IPS DF 6.9 (cell line): ENCODE measurements around the gene TNFSF18.

Source experiments
- DNase-seq: peaks from one replicate; pipeline ENCODE4 v3.0.0-alpha.2; 2013; ENCODE audit warnings: low read depth, low spot score
- H3K27ac ChIP-seq: one replicate; pipeline ENCODE4 v1.5.1; 2013; ENCODE audit warnings: low read length, control low read depth
- H3K27me3 ChIP-seq: 2 replicates; pipeline ENCODE4 v1.6.1; 2013; ENCODE audit warnings: mild to moderate bottlenecking, low read length; ENCODE audit not compliant: control insufficient read depth, insufficient read depth
- H3K36me3 ChIP-seq: 2 replicates; pipeline ENCODE4 v1.6.1; 2013; ENCODE audit warnings: low read length; ENCODE audit not compliant: control insufficient read depth, insufficient read depth
- H3K4me1 ChIP-seq: 2 replicates; pipeline ENCODE4 v1.6.1; 2013; ENCODE audit warnings: low read length; ENCODE audit not compliant: control insufficient read depth, insufficient read depth
- H3K4me3 ChIP-seq: 2 replicates; pipeline ENCODE4 v1.5.1; 2013; ENCODE audit warnings: mild to moderate bottlenecking, low read length
- H3K9me3 ChIP-seq: 2 replicates; pipeline ENCODE4 v1.6.1; 2013; ENCODE audit warnings: low read length, inconsistent platforms; ENCODE audit not compliant: control insufficient read depth, insufficient read depth
- WGBS: extraction: QIAGEN DNeasy Blood & Tissue Kit; methylation state at CpG from one replicate; pipeline ENCODE4 v1.1.7; 2013; ENCODE audit warnings: mixed read lengths, missing lambda C conversion rate; ENCODE audit not compliant: insufficient read length, insufficient coverage; 5-methylcytosine and 5-hydroxymethylcytosine counted together

TNFSF18 gene

DNA sequence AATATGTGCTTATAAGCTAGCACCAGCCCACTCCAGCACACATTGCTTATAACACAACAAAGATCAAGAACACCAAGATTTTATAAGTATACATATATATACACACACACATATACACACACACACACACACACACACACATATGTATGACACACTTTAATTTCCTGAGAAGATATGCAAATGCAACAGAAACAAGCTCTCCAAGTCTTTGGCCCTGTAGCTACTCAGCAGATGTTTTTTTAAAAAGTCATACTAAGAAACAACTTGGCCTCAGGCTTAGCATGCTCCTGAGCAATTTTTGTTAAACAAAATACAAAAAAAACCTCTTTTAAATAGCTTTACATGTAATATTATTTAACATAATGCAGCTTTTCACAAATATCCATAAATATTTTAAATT is 11.1 kb downstream of the TNFSF18 start:
- Histone ChIP-seq H3K27me3 (no peaks in the 10 kb centered on the region), H3K36me3 (no peaks in the 10 kb centered on the region), H3K9me3 (no peaks in the 10 kb centered on the region), H3K4me3 (no peak overlapping the region), H3K4me1 (no peaks in the 10 kb centered on the region), H3K27ac (no peak overlapping the region)
- no peak for DNase-seq

DNA sequence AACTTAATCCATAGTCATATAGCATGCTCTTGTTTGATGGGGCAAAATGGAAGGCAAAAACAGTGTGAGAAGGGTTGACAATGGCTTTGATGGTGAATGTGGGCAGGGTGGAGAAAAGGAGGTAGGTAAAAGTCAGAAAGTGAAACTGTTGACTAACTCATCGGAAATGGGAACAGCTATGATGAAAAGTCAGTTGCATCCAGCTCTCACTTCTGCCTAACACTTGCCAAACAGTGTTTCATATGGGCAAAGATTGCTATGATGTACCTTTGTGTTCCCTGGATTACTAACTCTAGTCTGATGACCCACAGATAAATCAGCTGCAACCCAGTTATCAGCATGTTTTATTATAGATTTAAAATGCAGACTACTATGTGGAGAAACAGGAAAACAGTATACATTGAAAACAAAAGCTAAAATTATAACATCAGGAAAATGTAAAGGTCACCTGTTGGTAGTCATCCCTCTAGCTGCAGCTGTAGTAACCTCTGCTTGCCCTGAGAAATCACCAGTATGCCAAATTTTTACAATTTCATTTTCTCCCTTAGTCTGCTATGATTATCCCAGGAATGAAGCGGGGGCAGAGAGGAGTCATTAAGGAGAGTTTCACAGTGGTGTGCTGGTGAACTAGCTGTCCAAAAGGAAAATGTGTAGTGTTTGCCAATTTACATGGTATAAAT is 11.7 kb downstream of the TNFSF18 start:
- no peak for DNase-seq
- WGBS, result no CpG with 5 or more reads among the region's 2 CpGs
- H3K4me1 ChIP-seq, result no peaks in the 10 kb centered on the region

DNA sequence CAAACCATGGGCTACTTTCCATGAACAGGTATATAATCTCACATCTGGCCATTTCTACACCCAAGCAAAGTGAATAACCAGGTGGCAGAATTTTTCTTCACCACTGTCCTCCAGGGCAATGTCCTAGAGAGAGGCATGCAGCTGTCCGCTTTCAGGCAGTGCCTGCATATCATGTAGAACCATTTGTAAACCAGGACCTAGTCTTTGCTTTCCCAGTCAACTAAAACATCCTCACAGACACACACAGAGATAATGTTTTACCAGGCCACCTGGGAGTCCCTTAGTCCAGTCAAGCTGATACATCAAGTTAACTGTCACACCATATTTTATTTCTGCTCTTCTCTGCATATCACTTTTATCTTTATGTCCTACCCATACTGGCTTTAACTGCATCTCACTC is 26.2 kb downstream of the TNFSF18 start:
- Histone ChIP-seq H3K4me3 (no peak overlapping the region), H3K4me1 (no peaks in the 10 kb centered on the region), H3K9me3 (no peaks in the 10 kb centered on the region), H3K36me3 (no peaks in the 10 kb centered on the region), H3K27ac (no peak overlapping the region), H3K27me3 (no peaks in the 10 kb centered on the region)
- no CpG with 5 or more reads among the region's 1 CpG for WGBS
- no peak for DNase-seq

More for the DNA sequence above, 11.7 kb downstream of the TNFSF18 start:
- Histone ChIP-seq H3K4me3 (no peak overlapping the region), H3K27me3 (no peaks in the 10 kb centered on the region), H3K9me3 (no peaks in the 10 kb centered on the region), H3K27ac (no peak overlapping the region), H3K36me3 (no peaks in the 10 kb centered on the region)

DNA sequence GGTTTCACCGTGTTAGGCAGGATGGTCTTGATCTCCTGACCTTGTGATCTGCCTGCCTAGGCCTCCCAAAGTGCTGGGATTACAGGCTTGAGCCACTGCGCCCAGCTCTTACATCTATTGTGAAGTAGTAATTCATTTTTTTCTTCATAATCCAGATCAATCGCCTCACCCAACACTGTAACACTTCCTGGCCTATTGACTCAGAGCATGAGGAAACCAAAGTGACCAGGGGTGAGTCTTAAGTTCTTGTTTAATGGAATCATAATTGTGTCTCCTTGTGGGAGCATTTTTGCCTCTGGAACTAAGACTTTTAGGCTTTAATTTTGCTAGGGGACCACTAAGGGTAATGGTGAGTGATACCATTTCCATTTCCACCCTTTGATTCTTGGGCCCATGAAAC is 27.4 kb downstream of the TNFSF18 start:
- no peaks in the 10 kb centered on the region for H3K36me3 ChIP-seq
- no peak for DNase-seq
- H3K4me1 ChIP-seq, result no peaks in the 10 kb centered on the region
- WGBS, result no CpG with 5 or more reads among the region's 3 CpGs
- H3K27ac ChIP-seq, result no peak overlapping the region
- H3K27me3 ChIP-seq, result no peaks in the 10 kb centered on the region
- no peak overlapping the region for H3K4me3 ChIP-seq
- H3K9me3 ChIP-seq, result no peaks in the 10 kb centered on the region

DNA sequence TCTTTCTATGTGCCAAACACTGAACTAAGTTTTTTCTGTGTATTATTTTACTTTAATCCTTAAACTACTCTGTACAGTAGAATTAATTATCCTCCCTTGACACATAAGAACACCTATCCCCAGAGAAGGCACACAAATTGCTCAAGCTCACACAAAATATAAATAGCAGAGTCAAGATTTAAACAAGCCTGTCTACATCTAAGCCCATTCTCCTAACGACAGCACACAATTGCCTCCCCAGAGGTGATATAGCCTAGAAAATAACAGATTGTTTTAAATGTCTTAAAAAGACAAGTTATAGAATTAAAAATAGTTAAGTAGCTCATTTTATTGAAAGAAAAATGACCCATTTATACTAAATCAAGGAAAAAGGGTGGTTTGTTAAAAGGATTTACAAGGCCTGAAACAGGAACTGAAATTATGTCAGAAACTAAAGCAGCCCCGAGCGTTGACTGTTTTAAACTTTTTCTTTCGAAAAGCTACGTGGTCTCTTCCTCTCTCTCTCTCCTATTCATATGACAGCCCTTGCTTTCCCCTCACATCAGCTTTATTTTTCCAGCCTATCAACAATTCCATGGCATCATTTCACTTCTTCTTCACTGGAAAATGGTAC is 30.5 kb downstream of the TNFSF18 start:
- Histone ChIP-seq H3K27ac (no peak overlapping the region), H3K4me1 (no peaks in the 10 kb centered on the region), H3K36me3 (no peaks in the 10 kb centered on the region), H3K4me3 (no peak overlapping the region), H3K27me3 (no peaks in the 10 kb centered on the region), H3K9me3 (no peaks in the 10 kb centered on the region)
- no peak for DNase-seq
- WGBS, result no CpG with 5 or more reads among the region's 5 CpGs

DNA sequence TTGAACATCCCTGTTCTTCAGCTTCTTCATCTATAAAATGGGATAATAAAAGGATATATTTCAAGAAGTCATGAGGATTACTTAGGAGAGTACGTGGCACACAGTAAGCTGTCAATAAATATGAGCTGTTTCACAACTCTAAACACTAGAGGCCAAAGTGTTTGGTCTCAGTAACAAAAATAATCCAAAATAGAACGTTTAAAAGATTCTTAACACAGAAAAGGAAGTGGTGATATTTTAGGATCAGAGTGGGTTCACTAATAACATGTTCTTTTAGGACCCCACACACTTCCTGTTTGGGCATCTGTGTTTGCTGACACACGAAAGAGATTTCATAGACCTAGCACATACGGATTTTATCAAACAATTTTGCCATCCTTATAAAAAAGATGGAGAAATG is 32.9 kb downstream of the TNFSF18 start:
- H3K9me3 ChIP-seq, result no peaks in the 10 kb centered on the region
- H3K4me3 ChIP-seq, result no peak overlapping the region
- no peaks in the 10 kb centered on the region for H3K36me3 ChIP-seq
- H3K27me3 ChIP-seq, result no peaks in the 10 kb centered on the region
- no peaks in the 10 kb centered on the region for H3K4me1 ChIP-seq
- WGBS, result no CpG with 5 or more reads among the region's 4 CpGs
- no peak overlapping the region for H3K27ac ChIP-seq
- DNase-seq, result no peak

DNA sequence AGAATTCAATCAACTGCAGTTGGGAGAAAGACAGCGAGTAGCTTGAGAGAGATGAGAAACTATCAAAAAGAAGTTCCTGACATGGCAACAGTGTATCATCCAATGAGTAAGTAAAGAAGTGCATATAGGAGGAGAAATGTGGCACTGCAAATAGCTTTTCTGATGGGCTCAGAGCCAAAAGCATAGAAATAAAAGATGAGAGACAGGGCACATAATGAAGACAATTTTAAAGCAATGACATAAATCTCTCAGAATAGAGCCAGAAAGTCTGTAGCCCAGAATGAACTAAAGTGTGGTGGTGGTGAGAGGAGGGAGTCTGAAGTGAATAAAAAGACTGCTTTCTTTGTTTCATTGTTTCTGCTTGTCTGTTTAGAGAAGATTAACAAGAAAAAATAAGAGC is 34.3 kb downstream of the TNFSF18 start:
- no peaks in the 10 kb centered on the region for H3K27me3 ChIP-seq
- H3K9me3 ChIP-seq, result no peaks in the 10 kb centered on the region
- no peak for DNase-seq
- no peaks in the 10 kb centered on the region for H3K4me1 ChIP-seq
- WGBS, result no CpG with 5 or more reads among the region's 1 CpG
- no peaks in the 10 kb centered on the region for H3K36me3 ChIP-seq
- no peak overlapping the region for H3K4me3 ChIP-seq
- no peak overlapping the region for H3K27ac ChIP-seq

DNA sequence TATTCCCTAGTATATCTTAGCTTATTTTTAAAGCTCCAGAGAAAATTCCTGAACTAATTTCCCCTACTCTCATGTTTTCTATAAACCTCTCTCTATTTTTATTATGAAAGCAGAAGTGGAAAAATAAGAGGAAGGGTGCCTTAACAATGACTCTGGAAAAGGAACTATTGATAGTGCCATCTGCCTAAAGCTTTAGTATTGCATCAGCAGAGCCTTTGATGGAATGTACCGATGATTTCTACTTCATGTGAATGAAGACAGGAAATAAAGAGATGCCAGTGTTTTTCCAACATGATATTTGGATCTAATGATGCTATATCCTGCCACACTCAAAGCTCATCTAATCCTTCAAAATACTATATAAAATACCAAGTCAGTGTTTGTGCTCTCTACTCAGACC is 35.1 kb downstream of the TNFSF18 start:
- WGBS, result no CpG with 5 or more reads among the region's 1 CpG

DNA sequence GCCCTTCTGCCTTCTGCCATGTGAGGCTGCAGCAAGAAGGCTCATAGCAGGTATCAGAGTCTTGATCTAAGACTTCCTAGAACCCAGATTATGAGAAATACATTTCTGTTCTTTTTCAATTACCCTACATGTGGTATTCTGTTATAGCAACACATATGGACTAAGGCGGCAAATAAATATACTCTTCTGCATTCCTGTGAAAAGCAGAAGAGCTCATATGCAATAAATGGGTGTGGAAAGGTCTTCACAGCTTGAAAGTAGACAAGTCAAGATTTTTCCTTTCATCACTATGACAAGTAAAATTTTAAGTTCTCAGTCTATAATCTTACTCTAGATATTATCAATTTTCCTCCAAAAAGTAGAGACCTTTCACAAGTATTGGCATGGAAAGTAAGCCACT is 36.6 kb downstream of the TNFSF18 start:
- Histone ChIP-seq H3K27ac (no peak overlapping the region), H3K27me3 (no peaks in the 10 kb centered on the region), H3K4me1 (no peaks in the 10 kb centered on the region), H3K9me3 (no peaks in the 10 kb centered on the region), H3K4me3 (no peak overlapping the region), H3K36me3 (no peaks in the 10 kb centered on the region)
- no CpG with 5 or more reads among the region's 1 CpG for WGBS
- no peak for DNase-seq

More for the DNA sequence above, 35.1 kb downstream of the TNFSF18 start:
- DNase-seq, result no peak
- Histone ChIP-seq H3K27me3 (no peaks in the 10 kb centered on the region), H3K4me3 (no peak overlapping the region), H3K27ac (no peak overlapping the region), H3K9me3 (no peaks in the 10 kb centered on the region), H3K4me1 (no peaks in the 10 kb centered on the region), H3K36me3 (no peaks in the 10 kb centered on the region)

DNA sequence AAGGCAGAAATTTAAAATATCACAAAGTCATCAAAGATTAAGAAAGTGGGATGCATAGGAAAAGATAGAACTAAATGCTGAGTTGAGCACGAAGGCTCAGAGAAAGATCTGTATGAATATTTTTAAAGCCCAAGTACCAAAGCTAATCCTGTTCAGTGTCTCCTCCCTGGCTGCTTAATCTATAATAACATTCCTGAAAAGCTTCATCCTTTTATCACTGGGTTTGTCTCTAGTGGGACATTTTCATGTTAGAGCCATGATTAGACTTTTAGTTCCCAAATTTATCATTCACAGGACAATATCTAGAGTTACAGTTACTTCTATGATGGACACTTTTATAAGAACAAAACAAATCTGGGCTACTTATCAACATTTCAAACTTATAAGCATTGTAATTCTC is 38.6 kb downstream of the TNFSF18 start:
- Histone ChIP-seq H3K9me3 (no peaks in the 10 kb centered on the region), H3K4me1 (no peaks in the 10 kb centered on the region), H3K4me3 (no peak overlapping the region), H3K27me3 (no peaks in the 10 kb centered on the region), H3K36me3 (no peaks in the 10 kb centered on the region), H3K27ac (no peak overlapping the region)
- DNase-seq, result no peak
- WGBS, result no CpG with 5 or more reads among the region's 1 CpG

DNA sequence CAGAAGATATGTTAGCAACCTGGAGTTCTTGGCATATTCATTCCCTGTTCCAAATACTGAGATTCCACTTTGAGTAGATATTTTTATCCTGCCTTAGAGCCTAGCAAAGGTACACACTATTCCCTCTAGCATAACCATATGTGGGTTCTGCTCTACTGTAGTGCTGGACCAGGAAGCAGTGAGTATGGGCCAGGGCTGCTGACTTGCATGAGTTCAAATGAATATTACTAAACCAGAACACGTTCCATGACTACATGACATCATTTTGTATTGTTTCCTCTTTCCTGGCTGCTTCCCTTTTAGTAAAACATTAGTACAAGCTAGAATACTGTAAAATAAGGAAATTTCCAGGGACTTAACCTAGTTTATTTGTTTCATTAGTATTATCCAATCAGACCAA is 41.1 kb downstream of the TNFSF18 start:
- Histone ChIP-seq H3K27ac (no peak overlapping the region), H3K4me1 (no peaks in the 10 kb centered on the region), H3K4me3 (no peak overlapping the region), H3K27me3 (no peaks in the 10 kb centered on the region), H3K36me3 (no peaks in the 10 kb centered on the region), H3K9me3 (no peaks in the 10 kb centered on the region)
- no peak for DNase-seq
- WGBS, result no CpG with 5 or more reads among the region's 1 CpG
